ENCODE measurements around the gene PHF12. TPM values are rescaled to one million over a fixed set of nuclear protein-coding genes. Genes with fewer than 3 reads are reported as not detected.
"Not testable (repeated sequence)": the region's sequence is repeated elsewhere in the genome, so short reads cannot be mapped to it uniquely, and the experiment has no call there.

PHF12 gene
- total RNA-seq, 1 donor from 2014 or later: 42.8 TPM

DNA sequence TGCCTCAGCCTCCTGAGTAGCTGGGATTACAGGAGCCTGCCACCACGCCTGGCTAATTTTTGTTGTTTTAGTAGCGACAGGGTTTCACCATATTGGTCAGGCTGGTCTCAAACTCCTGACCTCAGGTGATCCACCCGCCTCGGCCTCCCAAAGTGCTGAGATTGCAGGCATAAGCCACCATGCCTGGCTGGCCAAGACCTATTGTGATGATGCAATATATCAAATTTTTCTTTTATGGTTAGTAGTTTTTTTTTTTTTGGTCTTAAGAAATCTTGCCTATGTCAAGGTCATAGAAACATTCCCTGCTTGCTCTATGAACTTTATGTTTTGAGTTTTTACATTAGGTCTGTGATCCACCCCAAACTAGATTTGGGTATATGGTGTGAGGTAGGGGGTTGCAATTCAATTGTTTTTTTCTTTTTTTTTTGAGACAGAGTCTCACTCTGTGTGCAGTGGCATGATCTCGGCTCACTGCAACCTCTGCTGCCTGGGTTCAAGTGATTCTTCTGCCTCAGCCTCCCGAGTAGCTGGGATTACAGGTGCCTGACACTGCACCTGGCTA is 74.1 kb downstream of the PHF12 start:
- intact Hi-C loops (cut with DNase I); ATAC-seq: not testable (repeated sequence)

DNA sequence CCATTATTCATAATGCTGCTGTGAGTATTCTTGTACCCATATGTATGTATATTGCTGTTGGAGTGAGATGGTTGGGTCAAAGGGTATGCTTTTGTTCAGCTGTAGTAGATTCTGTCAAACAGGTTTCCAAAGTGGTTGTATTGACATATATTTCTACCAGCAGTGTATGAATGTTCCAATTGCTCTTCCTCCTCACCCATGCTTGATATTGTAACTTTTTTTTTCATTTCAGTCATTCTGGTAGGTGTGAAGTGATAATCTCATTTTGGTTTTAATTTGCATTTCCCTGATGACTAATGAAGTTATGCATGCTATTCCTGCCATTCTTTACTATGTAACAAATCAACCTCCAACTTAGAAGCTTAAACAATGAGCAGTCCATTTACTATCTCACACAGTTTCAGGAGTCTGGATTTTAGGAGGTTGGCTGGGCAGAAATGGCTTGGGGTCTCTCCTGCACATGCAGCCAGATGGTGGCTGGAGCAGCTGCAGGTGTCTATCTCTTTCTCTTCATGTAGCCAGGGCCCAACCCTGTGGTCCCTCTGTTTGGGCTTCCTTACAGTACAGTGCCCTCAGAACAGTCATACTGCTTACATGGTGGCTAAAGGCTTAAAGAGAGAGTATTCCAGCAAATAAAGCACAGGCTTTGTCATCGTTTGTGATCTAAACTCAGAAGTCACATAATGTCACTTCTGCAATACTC is 75.3 kb downstream of the PHF12 start:
- ATAC-seq (no peak), DNase-seq (ENCODE audit: low spot score) (no peak)
- intact Hi-C loops (cut with DNase I): no loop called here

More for the DNA sequence above, 74.1 kb downstream of the PHF12 start:
- DNase-seq (ENCODE audit: low spot score): not testable (repeated sequence)

DNA sequence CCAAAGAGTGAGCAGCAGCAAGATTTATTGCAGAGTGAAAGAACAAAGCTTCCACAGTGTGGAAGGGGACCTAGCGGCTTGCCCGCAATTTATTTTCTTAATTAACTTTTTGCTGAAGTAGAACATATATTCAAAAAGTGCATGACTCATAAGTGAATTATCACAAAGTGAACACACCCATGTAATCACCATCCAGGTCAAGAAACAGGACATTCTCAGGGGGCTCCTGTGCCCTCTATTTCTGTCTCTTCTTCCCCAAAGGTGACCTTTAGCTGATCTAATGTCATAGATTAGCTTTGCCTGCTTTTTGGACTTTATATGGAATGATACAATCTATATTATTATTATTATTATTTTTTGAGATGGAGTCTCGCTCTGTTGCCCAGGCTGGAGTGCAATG is 76.6 kb downstream of the PHF12 start:
- no peak for DNase-seq (ENCODE audit: low spot score)
- intact Hi-C loops (cut with DNase I): no loop called here
- no peak for ATAC-seq

DNA sequence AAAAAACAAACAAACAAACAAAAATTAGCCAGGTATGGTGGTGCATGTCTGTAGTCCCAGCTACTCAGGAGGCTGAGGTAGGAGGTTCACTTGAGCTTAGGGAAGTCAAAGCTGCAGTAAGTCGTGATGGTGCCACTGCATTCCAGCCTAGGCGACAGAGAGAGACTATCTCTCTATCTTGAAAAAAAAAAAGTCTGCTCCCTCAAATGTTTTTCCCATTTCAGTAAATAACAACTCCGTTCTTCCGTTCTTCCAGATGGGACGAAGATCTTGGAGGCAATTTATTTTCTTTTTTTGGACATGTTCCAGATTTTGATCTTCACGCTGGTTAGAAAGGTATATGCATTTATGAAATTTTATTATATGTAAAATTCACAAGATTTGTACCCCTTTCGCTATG is 77.5 kb downstream of the PHF12 start:
- DNase-seq (ENCODE audit: low spot score) (no peak), ATAC-seq (no peak)
- intact Hi-C loops (cut with DNase I): no loop called here

DNA sequence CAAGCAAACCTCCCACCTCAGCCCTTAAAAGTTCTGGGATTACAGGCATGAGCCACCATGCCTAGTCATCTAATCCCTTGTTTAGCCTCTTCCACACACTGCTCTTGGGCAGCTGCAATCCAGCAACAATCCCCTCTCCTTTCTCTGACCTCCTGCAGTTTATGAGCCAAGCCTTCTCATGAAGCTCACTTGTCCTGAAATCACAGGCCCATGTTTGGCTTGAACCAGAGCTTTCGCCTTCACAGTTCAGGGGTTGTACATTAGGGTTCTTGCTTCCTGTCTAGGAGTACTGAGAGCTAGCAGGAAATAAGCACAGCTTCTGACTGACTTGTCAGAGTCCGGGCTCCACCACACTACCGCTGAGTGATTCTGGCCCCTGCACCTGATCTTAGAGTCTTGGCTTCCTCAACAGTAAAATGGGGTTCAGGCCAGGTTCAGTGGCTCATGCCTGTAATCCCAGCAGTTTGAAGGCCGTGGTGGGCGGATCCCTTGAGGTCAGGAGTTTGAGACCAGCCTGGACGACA is 80.2 kb downstream of the PHF12 start:
- DNase-seq (ENCODE audit: low spot score): no peak
- intact Hi-C loops (cut with DNase I): no loop called here
- no peak for ATAC-seq

DNA sequence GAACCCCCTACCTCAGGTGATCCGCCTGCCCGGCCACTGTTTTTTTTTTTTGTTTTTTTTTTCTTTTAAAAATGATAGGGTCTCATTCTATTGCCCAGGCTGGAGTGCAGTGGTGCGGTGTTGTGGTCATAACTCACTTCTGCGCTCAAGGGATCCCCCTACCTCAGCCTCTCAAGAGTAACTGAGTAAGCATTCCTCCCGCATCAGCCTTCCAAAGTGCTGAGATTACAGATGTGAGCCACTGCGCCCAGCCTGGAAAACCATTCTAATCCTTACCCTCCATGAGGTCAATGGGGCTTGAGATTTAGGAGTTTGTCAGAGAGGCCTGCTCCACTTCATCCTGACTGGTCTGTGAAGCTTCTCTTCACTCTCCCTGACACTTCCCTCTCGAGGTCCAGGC is 84.0 kb downstream of the PHF12 start:
- ATAC-seq: no peak
- no peak for DNase-seq (ENCODE audit: low spot score)
- intact Hi-C loops (cut with DNase I): no loop called here

DNA sequence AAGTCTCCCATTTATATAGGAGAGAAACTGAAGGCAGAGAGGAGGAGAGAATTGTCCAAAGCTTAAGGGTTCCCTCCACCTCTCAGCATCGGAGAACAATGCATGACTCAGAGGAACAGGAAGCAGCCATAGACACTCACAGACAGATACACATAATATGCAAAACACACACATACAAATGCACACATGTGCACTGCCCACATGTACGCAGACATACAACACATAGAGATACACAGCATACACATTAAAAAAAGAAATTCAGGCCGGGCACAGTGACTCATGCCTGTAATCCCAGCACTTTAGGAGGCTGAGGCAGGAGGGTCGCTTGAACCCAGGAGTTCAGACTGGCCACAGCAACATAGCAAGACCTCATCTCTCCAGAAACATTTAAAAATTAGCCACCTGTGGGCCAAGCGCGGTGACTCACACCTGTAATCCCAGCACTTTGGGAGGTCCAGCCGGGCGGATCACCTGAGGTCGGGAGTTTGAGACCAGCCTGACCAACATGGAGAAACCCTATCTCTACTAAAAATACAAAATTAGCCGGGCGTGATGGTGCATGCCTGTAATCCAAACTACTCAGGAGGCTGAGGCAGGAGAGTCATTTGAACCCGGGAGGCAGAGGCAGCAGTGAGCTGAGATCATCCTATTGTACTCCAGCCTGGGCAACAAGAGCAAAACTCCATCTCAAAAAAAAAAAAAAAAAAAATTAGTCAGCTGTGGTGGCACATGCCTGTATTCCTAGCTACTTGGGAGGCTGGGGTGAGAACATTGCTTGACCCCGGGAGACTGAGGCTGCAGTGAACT is 85.2 kb downstream of the PHF12 start:
- ATAC-seq: no peak
- intact Hi-C loops (cut with DNase I): no loop called here
- no peak for DNase-seq (ENCODE audit: low spot score)

DNA sequence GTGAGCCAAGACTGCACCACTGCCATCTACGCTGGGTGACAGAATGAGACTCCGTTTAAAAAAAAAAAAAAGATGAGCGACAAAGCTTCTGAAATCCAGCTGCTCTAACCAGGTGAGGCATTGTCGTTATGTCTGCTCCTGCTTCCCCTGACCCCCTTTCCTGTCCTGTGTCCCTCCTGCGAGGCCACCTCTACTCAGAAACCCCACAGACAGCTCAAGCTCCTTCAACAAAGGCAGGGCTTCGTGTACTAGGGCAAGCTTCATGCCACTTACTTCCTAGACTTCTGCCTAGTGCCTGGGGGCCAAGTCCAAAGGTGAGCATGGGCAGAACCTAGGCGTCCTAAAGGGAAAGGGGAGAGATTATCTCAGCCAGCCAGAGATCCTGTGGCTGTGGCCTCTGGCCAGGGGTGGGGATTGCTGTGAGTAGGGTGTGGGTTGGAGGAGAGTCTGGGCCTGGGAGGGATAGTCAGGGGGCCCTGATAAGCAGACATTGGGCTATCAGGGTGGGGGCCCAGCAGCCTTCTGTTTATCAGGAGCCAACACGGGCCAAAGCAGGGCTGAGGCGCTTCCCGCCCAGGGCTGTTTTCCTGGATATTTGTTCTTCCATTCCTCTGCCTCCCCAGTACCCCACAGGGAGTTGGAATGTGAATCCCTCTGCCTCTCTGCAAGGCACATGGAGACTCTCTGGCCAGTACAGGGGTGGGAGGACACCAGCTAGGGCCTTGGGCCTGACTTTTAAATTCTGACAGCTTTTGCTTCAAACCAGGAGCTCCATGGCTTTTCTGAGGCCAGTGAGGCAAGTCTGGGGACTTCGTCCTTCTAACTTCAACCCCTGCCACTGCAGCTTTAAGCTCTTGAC is 86.1 kb downstream of the PHF12 start:
- ATAC-seq (no peak), DNase-seq (ENCODE audit: low spot score) (no peak)
- intact Hi-C loops (cut with DNase I): no loop called here

DNA sequence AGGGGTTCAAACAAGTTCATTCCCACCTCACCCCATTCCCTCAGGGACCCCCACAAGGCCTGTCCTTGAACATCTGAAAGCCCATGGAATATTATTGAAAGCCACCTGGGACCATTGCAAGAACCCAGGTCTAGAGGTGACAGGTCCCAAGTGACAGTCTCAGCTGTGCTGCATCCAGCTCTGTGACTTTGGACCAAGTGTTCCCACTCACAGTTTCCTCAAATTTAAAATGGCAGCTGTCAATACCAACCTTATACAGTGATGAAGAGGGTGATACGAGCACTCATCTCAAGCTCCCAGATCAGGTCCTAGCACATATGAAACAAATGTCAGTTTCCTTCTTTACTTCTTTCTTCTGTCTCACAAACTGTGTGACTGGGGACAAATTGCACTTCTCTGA is 87.4 kb downstream of the PHF12 start:
- intact Hi-C loops (cut with DNase I): no loop called here
- ATAC-seq: no peak
- DNase-seq (ENCODE audit: low spot score): no peak

DNA sequence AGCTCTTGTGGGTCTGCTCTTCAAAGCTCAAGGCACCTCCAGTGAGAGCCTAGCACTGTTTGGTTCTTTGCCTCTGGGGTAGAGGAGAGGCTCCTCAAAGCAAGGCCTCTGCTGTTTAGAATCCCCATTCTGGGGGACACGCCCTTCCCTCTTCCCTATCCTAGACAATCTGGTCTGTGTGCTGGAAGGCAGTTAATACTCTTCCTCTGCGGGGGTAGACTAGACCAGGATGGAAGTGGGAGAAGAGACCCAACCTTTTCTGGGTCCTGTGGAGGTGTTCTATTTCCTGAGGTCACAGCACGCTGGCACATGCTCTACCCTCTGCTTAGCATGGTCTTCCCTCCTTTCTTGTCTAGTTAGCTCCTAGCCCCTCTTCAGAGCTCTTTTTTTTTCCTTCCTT is 88.8 kb downstream of the PHF12 start:
- no peak for DNase-seq (ENCODE audit: low spot score)
- intact Hi-C loops (cut with DNase I): no loop called here
- ATAC-seq: no peak

DNA sequence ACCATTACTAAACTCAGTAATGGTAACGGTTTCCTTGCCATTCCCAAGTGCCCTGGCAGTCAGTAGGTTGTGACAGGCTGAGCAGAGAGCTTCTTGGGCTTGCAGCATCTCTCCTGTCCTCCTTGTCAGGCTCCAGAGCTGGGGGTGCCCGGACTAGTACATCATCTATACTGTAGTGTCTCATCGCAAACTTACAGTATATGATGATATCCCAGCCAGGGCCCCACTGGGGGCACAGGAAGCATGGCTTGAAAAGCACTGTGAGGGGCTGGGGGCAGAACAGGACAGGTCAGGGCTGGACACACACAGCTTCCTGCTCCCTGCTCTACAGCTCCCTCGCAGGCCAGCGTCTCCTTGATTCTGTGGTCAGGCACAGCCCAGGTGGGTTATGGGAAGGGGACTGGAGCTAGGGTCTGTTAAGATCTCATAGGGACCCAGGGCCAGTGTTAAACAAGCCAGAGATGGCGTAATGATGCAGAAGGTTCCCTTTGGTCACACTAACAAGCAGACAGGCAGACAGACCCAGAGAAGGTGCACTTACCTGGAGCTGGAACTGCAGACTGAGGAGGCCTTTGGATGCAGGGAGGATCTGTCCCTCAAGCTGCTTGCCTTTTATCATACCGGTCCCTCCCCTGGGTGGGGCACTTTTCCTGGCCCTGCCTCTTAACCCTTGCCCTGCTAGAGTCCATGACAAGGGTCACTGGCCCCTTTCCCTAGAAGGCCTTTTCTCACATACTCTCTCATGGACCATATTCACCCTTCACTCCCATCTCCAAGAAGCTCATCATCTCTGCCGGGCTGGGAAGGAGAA is 89.7 kb downstream of the PHF12 start:
- intact Hi-C loops (cut with DNase I): no loop called here
- DNase-seq (ENCODE audit: low spot score): no peak
- ATAC-seq: no peak

DNA sequence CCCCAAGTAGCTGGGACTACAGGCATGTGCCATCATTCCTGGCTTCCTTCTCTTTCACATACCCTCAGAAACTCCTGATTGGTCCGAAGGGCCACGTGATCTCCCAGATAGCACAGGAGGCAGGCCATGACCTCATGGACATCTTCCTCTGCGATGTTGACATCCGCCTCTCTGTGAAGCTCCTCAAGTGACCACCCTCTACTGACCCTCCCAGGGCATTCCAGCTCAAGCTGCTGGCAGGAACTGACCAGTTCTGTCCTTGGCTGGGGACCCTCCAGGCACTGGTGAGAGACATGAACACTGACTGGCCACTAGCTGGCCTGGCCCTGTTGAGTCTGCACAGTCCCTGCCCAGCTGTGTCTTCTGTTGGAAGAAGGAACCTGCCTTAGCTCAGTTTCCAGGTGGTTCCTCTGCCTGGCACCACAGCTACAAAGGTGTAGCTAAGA is 90.9 kb downstream of the PHF12 start:
- intact Hi-C loops (cut with DNase I): no loop called here
- no peak for DNase-seq (ENCODE audit: low spot score)
- ATAC-seq: no peak

DNA sequence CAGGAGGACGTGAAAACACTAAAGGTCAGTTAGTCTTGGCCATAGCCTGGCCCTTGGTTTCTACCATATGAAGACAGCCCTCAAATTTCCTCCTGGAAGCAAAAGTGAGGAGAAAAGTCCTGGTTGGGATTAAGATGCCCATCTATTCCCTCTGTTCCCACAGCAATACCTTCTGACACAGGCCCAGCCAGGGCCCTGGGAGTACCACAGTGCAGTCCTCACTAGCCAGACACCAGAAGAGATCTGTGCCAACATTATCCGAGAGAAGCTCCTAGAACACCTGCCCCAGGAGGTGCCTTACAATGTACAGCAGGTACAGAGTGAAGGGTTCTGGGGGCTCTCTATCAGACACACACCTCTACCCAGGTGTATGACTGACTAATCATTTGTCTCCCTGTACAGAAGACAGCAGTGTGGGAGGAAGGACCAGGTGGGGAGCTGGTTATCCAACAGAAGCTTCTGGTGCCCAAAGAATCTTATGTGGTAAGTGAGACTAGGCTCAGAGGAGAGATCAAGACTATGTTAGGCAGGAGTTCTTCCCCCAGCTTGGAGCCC is 92.4 kb downstream of the PHF12 start:
- ATAC-seq (no peak), DNase-seq (ENCODE audit: low spot score) (no peak)
- intact Hi-C loops (cut with DNase I): no loop called here

DNA sequence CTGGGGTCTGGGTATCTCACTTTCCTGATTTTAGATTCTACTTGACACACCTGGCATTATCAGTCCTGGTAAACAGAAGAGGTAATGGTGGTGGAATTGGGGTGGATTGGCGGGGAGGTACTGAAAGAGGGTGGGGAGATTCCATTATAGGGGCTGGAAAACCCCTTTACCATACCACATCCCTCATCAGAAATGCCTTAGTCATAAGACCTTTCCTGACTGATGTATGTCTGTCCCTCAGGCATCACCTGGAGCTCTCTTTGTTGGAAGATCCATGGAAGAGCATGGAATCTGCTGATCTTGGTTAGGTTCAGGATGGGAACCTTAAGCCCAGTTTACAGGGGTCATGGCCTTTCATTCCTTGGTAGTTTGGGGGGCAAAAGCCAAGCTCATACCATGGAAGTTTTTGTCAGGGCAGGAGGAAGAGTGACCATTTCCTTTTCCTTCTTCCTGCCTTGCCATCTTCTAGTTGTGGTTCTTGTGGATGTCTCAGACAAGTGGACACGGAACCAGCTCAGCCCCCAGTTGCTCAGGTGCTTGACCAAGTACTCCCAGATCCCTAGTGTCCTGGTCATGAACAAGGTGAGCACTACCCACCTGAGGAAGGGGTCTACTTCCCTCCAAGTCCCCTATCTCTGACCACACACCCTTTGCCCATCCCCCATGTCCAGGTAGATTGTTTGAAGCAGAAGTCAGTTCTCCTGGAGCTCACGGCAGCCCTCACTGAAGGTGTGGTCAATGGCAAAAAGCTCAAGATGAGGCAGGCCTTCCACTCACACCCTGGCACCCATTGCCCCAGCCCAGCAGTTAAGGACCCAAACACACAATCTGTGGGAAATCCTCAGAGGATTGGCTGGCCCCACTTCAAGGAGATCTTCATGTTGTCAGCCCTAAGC is 93.2 kb downstream of the PHF12 start:
- intact Hi-C loops (cut with DNase I): no loop called here
- DNase-seq (ENCODE audit: low spot score) (no peak), ATAC-seq (no peak)

DNA sequence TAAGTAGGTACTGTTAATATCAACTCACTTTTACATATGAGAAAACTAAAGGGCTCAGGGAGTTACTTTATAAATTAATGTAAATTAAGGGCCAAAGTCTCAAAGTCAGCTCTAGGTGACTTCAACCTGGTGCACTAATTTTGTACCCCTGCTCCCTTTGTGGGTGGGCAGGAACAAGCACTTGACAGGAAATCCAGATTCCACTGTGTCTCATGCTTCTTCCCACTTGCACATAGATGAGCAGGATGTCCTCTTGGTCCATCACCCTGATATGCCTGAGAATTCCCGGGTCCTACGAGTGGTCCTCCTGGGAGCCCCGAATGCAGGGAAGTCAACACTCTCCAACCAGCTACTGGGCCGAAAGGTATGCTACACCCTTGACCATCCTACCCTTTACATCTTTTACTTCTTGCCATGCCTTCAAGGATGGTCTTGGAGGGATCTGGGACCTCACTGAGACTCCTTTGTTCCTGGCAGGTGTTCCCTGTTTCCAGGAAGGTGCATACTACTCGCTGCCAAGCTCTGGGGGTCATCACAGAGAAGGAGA is 95.2 kb downstream of the PHF12 start:
- intact Hi-C loops (cut with DNase I): no loop called here
- DNase-seq (ENCODE audit: low spot score): no peak
- ATAC-seq: no peak

DNA sequence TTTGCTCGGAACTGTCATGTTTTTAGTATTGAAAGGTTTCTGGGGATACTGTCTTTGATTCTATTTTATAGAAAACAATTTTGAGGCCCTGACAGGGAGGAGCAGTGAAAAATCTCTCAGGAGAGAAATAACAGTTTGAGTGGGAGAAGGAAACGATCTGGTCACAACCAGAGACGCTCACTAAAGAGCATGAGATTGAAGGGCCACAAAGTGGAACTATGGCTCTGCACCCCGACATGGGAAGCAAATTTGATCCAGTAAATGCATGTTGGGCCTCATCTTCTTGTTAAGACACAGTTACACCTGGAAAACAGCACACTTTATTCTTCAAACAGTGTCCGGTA is 96.0 kb downstream of the PHF12 start:
- intact Hi-C loops (cut with DNase I): no loop called here
- DNase-seq (ENCODE audit: low spot score) (no peak), ATAC-seq (no peak)

Data from sciatic nerve (tissue), 2 donors.